Thymus (tissue), 11 donors: Measurements from ENCODE around the gene BATF. TPM values are rescaled to one million over a fixed set of nuclear protein-coding genes. Genes with fewer than 3 reads are reported as not detected.
A peak's percentile ranks its signal among the peaks of the same experiment; 100 is the strongest.

Experiments
- DNase-seq, 9 donors: peaks; one replicate each; pipeline ENCODE4 v3.0.0-alpha.2; 2013; ENCODE audit warnings: low spot score in 9 of 9, low read depth in 6 of 9, missing footprints in 1 of 9
- H3K27ac ChIP-seq, 2 donors: one replicate each; pipeline ENCODE4 v1.5.1; 2013; ENCODE audit warnings: control low read depth in 1 of 2, low read depth in 1 of 2, low read length in 1 of 2, mild to moderate bottlenecking in 1 of 2, moderate library complexity in 1 of 2
- H3K27me3 ChIP-seq, 2 donors: one replicate each; pipeline ENCODE4 v1.5.1; 2013; ENCODE audit warnings: low read length in 1 of 2; ENCODE audit not compliant: control insufficient read depth in 2 of 2, insufficient read depth in 1 of 2
- H3K36me3 ChIP-seq, 2 donors: one replicate each; pipeline ENCODE4 v1.5.1; 2013; ENCODE audit warnings: low read length in 1 of 2, mild to moderate bottlenecking in 1 of 2, moderate library complexity in 1 of 2; ENCODE audit not compliant: control insufficient read depth in 2 of 2, insufficient read depth in 2 of 2
- H3K4me1 ChIP-seq, 2 donors: one replicate each; pipeline ENCODE4 v1.5.1; 2013; ENCODE audit warnings: low read length in 2 of 2; ENCODE audit not compliant: control insufficient read depth in 2 of 2, insufficient read depth in 2 of 2
- H3K4me3 ChIP-seq, 2 donors: one replicate each; pipeline ENCODE4 v1.5.1; 2013; ENCODE audit warnings: low read length in 2 of 2, control low read depth in 1 of 2, mild to moderate bottlenecking in 1 of 2
- H3K9me3 ChIP-seq, 2 donors: one replicate each; pipeline ENCODE4 v1.5.1; 2013; ENCODE audit warnings: low read length in 1 of 2, mild to moderate bottlenecking in 1 of 2; ENCODE audit not compliant: control insufficient read depth in 2 of 2, insufficient read depth in 1 of 2
- WGBS: extraction: QIAGEN DNeasy Blood & Tissue Kit; methylation state at CpG from one replicate; pipeline ENCODE4 v1.1.7; 2013; 5-methylcytosine and 5-hydroxymethylcytosine counted together
- polyA plus RNA-seq: library from polyadenylated mRNA; stranded (reverse); fragments of 200-250 nt; gene quantifications from one replicate; pipeline ENCODE4 v1.2.3, GENCODE V29; 2013
- total RNA-seq: library from RNA; stranded (reverse); fragments of 120-200 nt; gene quantifications from one replicate; pipeline ENCODE4 v1.2.4, GENCODE V29; 2013
- donor health status: healthy.

BATF gene
- total and polyA plus RNA-seq, 2 donors = 12.9 to 27.4 TPM

DNA sequence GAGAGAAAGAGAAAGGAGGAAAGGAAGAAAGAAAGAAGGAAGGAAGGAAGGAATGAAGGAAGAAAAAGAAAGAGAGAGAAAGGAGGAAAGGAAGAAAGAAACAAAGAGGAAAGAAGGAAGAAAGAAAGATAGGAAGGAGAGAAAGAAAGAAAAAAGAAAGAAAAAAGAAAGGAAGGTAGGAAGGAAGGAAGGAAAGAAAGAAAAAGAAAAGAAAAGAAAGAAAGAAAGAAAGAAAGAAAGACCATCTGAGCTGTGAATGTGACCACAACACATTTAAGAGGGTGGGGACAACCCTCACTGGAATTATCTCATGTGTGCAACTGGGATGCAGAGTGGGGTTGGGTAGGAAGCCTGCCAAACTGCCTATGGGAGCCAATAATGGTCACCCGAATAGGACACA is 36.0 kb upstream of the BATF start:
- Histone ChIP-seq H3K27me3 (no peaks in the 10 kb centered on the region), H3K4me1 (peaks cover 3 to 17% of the 10 kb centered on the region in 2 donors), H3K4me3 (no peak overlapping the region), H3K9me3 (no peaks in the 10 kb centered on the region), H3K27ac (no peak overlapping the region), H3K36me3 (no peaks in the 10 kb centered on the region)
- WGBS = 96% methylated on average over 1 of the region's 1 CpG
- DNase-seq = no peak

DNA sequence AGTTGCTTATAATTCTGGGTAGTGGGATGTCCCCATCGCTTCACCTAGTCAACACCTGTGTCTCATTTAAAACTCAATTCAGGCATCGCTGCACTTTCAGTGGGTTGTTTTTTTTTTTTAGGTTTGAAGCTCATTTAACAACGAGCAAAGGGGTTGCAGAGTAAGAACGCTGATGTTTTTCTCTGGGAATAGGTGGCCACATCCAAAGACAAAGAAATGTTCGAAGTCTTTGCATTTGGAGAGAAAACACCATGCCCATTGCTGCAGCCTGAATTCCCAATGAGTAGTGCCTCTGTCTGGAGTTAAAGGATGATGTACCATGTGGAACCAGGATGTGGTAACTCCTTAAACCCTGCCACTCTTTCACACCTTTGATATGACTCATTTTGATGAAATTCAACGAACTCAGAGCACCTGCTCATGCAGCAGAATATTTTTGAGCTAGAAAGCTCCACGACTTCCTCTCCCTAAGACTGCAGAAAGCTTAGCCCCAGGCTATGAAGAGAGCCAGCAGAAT is 35.1 kb upstream of the BATF start:
- 61% methylated on average over 7 of the region's 7 CpGs for WGBS
- DNase-seq = peak in 8 of 9 donors; percentile 9 to 69 (median 42)
- Histone ChIP-seq H3K4me3 (no peak overlapping the region), H3K27ac (peak overlapping the region in 1 of 2 donors; percentile 71), H3K36me3 (no peaks in the 10 kb centered on the region), H3K9me3 (no peaks in the 10 kb centered on the region), H3K4me1 (peaks cover 3 to 17% of the 10 kb centered on the region in 2 donors), H3K27me3 (no peaks in the 10 kb centered on the region)

DNA sequence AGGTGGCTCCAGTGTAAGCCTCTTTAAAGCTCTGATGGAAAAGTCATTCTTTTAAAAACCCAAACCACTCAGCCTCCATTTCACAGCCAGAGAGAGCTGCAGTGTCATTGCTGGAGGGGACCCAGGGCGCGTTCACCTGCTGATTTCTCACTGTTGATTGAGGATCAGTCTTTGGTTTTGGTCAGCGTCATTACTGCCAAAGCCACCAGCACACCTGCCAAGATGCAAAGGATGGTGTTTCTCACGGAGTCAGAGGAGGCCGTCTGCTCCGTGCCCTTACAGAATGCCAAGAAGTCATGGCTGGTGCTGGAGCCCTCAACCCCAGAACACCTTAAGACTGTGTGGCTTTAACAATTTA is 32.8 kb upstream of the BATF start:
- no peak overlapping the region for H3K4me3 ChIP-seq

DNA sequence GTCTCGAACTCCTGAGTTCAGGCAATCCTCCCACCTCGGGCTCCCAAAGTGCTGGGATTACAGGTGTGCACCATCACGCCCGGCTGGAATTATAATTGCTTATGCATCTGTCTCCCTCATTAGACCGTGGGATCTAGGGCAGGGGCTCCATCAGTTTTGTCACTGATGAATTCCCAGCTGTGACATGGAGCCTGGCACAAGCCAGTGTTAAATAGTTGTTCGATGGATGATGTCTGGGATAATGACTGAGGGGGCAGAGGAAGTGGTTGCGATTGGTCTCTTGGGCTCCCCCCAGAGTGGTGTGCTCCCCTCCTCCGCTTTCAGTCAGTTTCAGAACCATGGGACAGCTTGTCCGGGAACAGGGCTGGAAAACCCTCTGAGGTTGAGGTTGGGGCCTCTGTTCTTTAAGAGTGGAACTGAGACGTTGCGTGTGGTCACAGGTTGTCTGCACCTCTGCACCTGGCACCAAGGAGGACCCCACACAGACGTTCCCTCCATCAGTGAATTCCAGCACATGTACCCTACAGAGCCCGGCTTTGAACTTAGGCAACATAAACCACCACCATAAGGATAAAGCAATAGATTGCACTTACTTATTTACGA is 30.8 kb upstream of the BATF start:
- H3K27ac ChIP-seq = no peak overlapping the region
- H3K9me3 ChIP-seq = no peaks in the 10 kb centered on the region
- DNase-seq = no peak
- 92% methylated on average over 14 of the region's 14 CpGs for WGBS
- H3K36me3 ChIP-seq = no peaks in the 10 kb centered on the region
- no peak overlapping the region for H3K4me3 ChIP-seq
- no peaks in the 10 kb centered on the region for H3K27me3 ChIP-seq
- H3K4me1 ChIP-seq = peaks cover 3 to 15% of the 10 kb centered on the region in 2 donors

More for the DNA sequence above, 32.8 kb upstream of the BATF start:
- no peaks in the 10 kb centered on the region for H3K9me3 ChIP-seq
- DNase-seq = no peak
- H3K4me1 ChIP-seq = peaks cover 3 to 17% of the 10 kb centered on the region in 2 donors
- 94% methylated on average over 6 of the region's 6 CpGs for WGBS
- H3K27ac ChIP-seq = no peak overlapping the region
- no peaks in the 10 kb centered on the region for H3K36me3 ChIP-seq
- no peaks in the 10 kb centered on the region for H3K27me3 ChIP-seq

DNA sequence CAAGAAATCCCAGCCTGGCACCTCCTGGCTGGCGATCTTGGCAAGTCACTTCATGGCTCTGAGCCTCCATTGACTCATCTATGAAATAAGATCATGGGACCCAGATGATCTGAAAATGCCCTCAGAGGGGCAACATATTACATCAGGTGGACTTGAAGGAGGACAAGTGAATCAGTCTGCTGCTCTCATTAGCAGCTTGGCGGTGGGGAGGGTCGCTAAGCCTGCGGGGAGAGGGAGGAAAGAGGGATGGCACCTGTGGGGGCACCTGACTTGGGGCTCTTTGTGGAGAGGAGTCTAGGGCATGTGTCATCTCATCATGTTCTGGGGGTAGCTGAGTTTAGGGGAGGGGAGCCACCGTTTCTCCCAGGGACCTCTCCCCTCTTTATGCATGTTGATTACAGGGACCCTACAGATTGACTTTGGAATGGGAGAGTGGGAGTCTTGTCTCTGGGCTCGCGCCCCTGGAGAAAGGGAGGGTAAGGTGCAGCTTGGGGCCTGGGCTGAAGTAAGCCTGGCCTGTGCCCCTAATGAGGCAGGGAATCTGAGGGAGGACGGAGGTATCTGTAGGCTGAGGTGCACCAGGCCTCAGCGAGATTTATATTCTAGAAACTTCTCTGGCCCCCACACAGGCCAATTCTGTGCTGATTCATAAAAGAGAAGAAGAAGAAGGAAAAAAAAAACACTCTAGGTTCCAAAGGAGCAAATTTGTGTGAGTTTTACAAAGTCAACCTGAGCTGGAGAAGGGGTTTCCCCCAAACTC is 29.3 kb upstream of the BATF start:
- H3K36me3 ChIP-seq = no peaks in the 10 kb centered on the region
- 96% methylated on average over 9 of the region's 9 CpGs for WGBS
- DNase-seq = no peak
- no peak overlapping the region for H3K27ac ChIP-seq
- H3K27me3 ChIP-seq = no peaks in the 10 kb centered on the region
- peaks cover 0 to 16% of the 10 kb centered on the region in 2 donors for H3K4me1 ChIP-seq
- H3K4me3 ChIP-seq = no peak overlapping the region
- no peaks in the 10 kb centered on the region for H3K9me3 ChIP-seq

DNA sequence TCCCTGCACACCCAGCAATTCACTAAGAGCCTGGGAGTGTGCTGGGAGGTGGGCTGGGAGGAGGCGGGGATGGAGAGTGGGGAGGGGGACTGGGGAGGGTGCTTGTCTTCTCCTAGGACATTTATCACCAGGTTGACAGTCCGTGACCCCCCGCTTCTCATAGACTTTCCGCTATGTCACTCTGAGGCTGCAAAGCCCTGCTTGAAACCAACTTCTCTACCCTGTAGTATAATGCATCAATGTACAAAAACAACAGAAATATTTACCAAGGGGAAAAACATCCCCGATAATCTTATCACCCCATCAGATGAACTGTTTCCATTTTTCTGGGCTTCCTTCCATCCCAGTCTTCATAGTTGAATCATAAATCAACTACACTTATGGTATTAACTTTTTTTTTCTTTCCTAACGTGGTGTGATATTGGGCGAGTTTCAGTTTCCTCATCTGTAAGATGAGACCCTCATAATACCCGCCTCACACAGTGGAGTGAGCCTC is 28.6 kb upstream of the BATF start:
- no peak overlapping the region for H3K27ac ChIP-seq
- no peak overlapping the region for H3K4me3 ChIP-seq
- no peak for DNase-seq
- H3K9me3 ChIP-seq = no peaks in the 10 kb centered on the region
- WGBS = 82% methylated on average over 8 of the region's 8 CpGs
- H3K4me1 ChIP-seq = peaks cover 0 to 15% of the 10 kb centered on the region in 2 donors
- no peaks in the 10 kb centered on the region for H3K36me3 ChIP-seq
- H3K27me3 ChIP-seq = no peaks in the 10 kb centered on the region

DNA sequence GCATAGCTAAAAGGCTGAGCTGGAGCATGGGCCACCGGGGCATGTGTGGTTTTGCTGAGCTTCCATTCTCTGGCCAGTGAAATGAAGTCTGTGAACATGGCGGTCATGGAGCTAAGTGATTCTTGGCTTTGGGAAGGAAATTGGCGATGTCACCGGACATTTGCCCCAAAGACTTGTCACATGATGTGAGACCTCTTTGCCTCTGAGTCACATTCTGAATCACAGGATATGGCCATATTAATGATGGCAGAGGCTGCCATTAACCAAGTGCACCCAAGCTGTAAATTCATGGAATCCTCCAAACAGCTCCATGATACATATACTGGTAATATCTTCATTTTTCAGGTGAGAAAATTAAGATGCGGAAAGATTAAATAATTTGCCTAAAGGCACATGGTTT is 27.4 kb upstream of the BATF start:
- no peak for DNase-seq
- H3K36me3 ChIP-seq = no peaks in the 10 kb centered on the region

DNA sequence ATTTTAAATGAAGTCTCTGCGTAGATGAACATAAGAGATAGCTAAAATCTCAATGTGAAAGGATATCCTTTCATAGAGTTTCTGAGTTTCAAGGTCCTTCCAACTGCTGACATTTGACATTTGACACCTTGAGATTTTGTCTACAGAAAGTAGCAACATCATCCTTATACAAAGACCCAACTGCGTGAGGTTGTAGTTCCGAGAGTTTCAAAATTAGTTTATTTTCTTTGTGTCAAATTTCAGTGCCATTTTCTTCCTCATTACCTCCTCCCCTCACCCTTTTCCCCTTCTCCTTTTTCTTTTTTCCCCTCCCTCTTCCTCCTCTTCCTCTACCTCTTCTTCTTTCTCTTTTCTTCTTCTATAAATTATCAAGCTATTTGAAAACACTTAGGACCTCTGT is 26.9 kb upstream of the BATF start:
- H3K27ac ChIP-seq = no peak overlapping the region
- no peak overlapping the region for H3K4me3 ChIP-seq
- H3K36me3 ChIP-seq = no peaks in the 10 kb centered on the region
- H3K4me1 ChIP-seq = peaks cover 0 to 12% of the 10 kb centered on the region in 2 donors
- WGBS = 94% methylated on average over 3 of the region's 3 CpGs
- H3K27me3 ChIP-seq = no peaks in the 10 kb centered on the region
- DNase-seq = no peak
- H3K9me3 ChIP-seq = no peaks in the 10 kb centered on the region

More for the DNA sequence above, 27.4 kb upstream of the BATF start:
- peaks cover 0 to 12% of the 10 kb centered on the region in 2 donors for H3K4me1 ChIP-seq
- H3K27me3 ChIP-seq = no peaks in the 10 kb centered on the region
- H3K27ac ChIP-seq = no peak overlapping the region
- H3K4me3 ChIP-seq = no peak overlapping the region
- H3K9me3 ChIP-seq = no peaks in the 10 kb centered on the region
- WGBS = 96% methylated on average over 5 of the region's 5 CpGs

DNA sequence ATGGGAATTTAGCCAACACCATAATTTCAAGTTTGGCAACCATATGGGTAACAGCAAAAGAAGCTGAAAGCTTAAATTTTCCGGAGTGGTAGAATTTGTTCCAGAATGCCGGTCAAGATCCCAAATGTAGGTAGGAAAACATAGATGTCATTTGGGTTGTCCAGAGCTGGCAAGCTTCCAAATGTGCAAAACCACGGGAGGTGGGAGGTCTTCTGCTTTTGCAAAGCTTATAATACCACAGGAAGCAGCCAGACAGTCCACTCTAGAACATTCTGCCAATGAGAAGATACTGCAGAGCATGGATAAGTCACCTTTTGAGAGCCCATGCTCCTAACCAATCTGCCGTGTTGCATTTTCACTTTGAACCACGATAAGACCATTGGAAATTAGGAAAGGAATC is 26.4 kb upstream of the BATF start:
- Histone ChIP-seq H3K4me1 (peaks cover 0 to 12% of the 10 kb centered on the region in 2 donors), H3K4me3 (no peak overlapping the region), H3K36me3 (no peaks in the 10 kb centered on the region), H3K27me3 (no peaks in the 10 kb centered on the region), H3K27ac (no peak overlapping the region), H3K9me3 (no peaks in the 10 kb centered on the region)
- no peak for DNase-seq
- 76% methylated on average over 5 of the region's 5 CpGs for WGBS
